SW 1271 (cell line): Measurements from ENCODE around the gene CTNNA3.

Experiments
- DNase-seq, 2 experiments: peaks; one replicate each; lab custom pipeline; 2025; lab: John Stamatoyannopoulos, UW

Gene CTNNA3

DNA sequence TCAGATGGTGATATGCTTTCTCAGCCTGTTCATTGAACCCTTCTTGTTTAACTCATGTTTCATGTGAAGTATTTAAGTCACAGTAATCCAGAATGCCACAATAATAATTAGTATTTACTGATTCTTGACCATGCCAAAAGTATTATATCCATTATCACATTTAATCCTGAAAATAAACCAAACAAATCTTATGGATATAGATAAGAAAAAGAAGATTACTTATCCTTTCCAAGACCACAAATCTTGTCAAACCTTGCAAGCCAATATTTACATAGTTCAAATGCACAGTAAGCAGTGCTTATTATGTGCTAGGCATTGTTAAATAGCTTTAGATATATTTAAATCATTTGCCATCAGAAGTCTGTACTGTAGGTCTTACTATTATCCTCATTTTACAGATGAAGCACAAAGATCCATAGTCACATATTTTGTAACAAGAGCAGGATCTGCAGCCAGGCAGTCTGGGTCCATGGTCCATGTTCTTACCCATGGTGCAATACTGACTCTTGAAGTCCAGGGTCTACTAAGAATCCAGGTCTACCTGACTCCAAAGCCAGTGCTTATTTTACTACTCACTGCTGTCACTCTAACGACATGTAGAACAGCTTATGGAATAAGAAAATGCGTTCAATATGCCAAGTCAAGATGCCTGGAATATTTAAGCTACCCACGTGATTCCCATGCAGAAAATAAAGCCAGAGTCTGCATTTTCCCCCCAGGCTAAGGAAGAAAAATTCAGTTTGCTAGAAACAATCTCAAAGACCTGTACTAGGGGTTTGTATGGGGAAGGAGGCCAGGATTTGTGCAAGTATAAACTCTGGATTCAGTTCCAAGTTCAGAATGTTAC, 1755.0 kb downstream of the CTNNA3 start:
- no peak for DNase-seq

- DNase-seq = no peak
Observed at GRCh38 chr10:65940105-65940504, 1755.9 kb downstream of the CTNNA3 start.

GRCh38 chr10:65931291-65932070, 1764.5 kb downstream of the CTNNA3 start:
- no peak for DNase-seq

- DNase-seq = no peak
Observed at GRCh38 chr10:65911151-65911835, 1784.7 kb downstream of the CTNNA3 start.

- DNase-seq = no peak
Observed at GRCh38 chr10:65910209-65910608, 1785.8 kb downstream of the CTNNA3 start.

- no peak for DNase-seq
Observed at GRCh38 chr10:65907199-65907712, 1788.7 kb downstream of the CTNNA3 start.

GRCh38 chr10:65903620-65904019, 1792.4 kb downstream of the CTNNA3 start:
- DNase-seq = no peak

- no peak for DNase-seq
Observed at GRCh38 chr10:65900271-65900670, 1795.7 kb downstream of the CTNNA3 start.

GRCh38 chr10:65898055-65898454, 1797.9 kb downstream of the CTNNA3 start:
- no peak for DNase-seq

DNA sequence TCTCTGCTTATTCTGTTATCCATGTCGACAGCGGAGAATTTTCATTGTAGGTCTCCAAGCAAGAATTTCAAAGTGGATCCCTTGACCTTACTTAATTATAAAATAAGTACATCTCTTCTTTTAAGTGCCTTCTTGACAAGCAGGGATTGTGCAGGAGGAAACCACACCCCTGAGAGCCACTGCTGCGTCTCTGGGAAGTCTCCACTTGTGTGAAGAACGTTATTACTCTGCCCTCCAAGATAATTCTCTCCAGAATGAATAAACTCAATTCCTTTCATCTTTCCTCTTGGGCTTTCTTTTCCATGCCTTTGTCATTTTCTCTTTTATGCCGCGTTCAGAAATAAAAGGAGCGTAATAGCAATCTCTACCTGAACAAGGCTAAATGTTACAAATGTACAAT, 1801.0 kb downstream of the CTNNA3 start:
- no peak for DNase-seq

DNA sequence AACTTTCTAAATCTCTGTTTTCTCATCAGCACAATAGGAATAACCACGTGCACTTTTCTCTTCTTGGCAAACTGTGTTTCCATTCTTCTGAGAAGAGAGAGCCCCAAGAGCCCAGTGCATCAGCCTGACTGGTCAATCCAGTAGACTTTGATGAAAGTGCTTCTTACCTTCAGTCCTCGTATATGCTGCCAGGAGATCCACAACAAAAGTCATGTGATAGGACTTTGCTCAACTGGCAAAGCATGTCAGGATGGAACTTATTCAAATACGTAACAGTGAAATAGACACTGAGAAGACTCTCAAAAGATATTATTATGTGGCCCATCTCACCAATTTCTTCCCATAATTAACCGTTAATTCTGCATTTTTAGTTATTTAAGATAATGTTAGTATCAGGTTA, 1801.6 kb downstream of the CTNNA3 start:
- DNase-seq = no peak

DNA sequence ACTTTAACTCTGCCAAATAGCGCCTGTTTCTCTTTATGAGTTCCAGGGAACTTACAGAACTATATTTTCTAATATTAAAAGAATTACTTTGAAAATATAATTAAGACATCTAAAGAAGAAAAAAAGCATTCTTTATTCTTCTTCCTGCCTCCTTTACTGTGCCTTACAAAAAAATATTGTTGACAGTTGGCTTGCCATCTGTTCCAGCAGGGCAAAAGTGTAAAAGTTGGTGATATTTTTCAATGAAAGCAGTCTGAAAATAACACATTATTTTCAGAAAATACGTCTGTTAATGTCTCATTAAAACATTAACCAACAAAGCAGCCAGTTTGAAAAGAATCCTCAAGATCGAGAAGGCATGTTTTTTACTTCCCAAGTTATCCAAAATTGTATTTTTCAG, 1802.3 kb downstream of the CTNNA3 start:
- DNase-seq = no peak

DNA sequence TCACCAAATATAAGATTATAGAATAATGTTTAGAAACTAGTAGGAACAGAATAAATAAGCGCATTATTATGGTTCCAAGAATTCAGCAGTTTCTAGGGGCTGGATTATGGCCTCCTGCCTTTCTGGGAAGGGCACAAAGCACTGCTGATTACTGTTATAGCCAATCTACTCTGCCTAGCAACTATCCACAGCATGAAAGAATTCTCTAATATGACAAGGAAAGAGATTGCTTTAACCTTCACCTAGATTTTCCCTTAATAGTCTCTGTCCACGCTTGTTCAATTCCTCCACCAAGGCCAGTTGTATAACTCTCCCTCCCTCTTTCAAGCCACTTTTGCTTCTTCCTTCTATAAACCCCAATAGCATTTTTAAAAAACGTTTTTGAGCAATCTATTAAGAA, 1803.7 kb downstream of the CTNNA3 start:
- no peak for DNase-seq

GRCh38 chr10:65891073-65891981, 1804.7 kb downstream of the CTNNA3 start:
- DNase-seq = no peak

GRCh38 chr10:65864529-65864928, 1831.5 kb downstream of the CTNNA3 start:
- DNase-seq = no peak

GRCh38 chr10:65864036-65864435, 1832.0 kb downstream of the CTNNA3 start:
- no peak for DNase-seq
